Activated CD8-positive, alpha-beta T cell treated with anti-CD3 and anti-CD28 coated beads for 36 hours (primary cell): Measurements from ENCODE around the gene KHDC4. TPM values are rescaled to one million over a fixed set of nuclear protein-coding genes. Genes with fewer than 3 reads are reported as not detected.
A peak's percentile ranks its signal among the peaks of the same experiment; 100 is the strongest.

Source experiments
- ATAC-seq: fragments of 200-7000 bp; cut with Tn5 transposase; one replicate; pipeline ENCODE4 v1.10.0; 2021; ENCODE audit warnings: mild to moderate bottlenecking, moderate library complexity
- CTCF ChIA-PET: fragments of 350-600 bp; sonication (Branson Sonifier 250); formaldehyde crosslinking; loops from one replicate; lab custom pipeline; 2021; ENCODE audit warnings: antibody characterized with exemption; lab: Charles Lee
- POLR2A ChIA-PET: fragments of 350-600 bp; sonication (Branson Sonifier 250); formaldehyde crosslinking; loops from one replicate; lab custom pipeline; 2021; ENCODE audit warnings: antibody characterized with exemption; lab: Charles Lee
- DNase-seq: peaks from one replicate; pipeline ENCODE4 v3.0.0-alpha.2; 2020
- H3K27ac Mint-ChIP-seq: one replicate; pipeline ENCODE4 v1.8.0; 2021; ENCODE audit warnings: mild to moderate bottlenecking, mixed read lengths
- H3K27me3 Mint-ChIP-seq: one replicate; pipeline ENCODE4 v1.8.0; 2021; ENCODE audit warnings: mixed read lengths
- H3K36me3 Mint-ChIP-seq: one replicate; pipeline ENCODE4 v1.8.0; 2021; ENCODE audit warnings: low read depth, mixed read lengths
- H3K4me1 Mint-ChIP-seq: one replicate; pipeline ENCODE4 v1.8.0; 2021; ENCODE audit warnings: low read depth, mixed read lengths
- H3K4me3 Mint-ChIP-seq: one replicate; pipeline ENCODE4 v1.8.0; 2021; ENCODE audit warnings: mild to moderate bottlenecking, moderate library complexity, mixed read lengths
- H3K9me3 Mint-ChIP-seq: one replicate; pipeline ENCODE4 v1.8.0; 2021; ENCODE audit warnings: mixed read lengths
- CTCF ChIP-seq: fragments of 200-600 bp; IDR thresholded peaks from one replicate; pipeline ENCODE4 v1.8.0; 2022; ENCODE audit warnings: antibody characterized with exemption, mild to moderate bottlenecking
- intact Hi-C: fragments of 100-400 bp; cut with micrococcal nuclease; formaldehyde crosslinking; loops from one replicate; pipeline ENCODE4 v1.10.0; 2022
- total RNA-seq, 2 experiments: library from RNA; stranded (reverse); gene quantifications; one replicate each; pipeline ENCODE4 v1.2.3, GENCODE V29; 2021

KHDC4 gene
- total RNA-seq, 2 experiments from 2014 or later = 68.1 to 71.3 TPM

- intact Hi-C loops = no loop called here
- DNase-seq (no peak), ATAC-seq (no peak)
- Mint-ChIP-seq H3K36me3 (peaks cover 79% of the 10 kb centered on the region), H3K27me3 (no peaks in the 10 kb centered on the region), H3K27ac (peak overlapping the region; percentile 88), H3K4me1 (peaks cover 80% of the 10 kb centered on the region), H3K4me3 (no peak overlapping the region), H3K9me3 (no peaks in the 10 kb centered on the region)
- POLR2A ChIA-PET = interaction anchor here (4.2 to 8.2 kb wide), 3 partner anchors 10 to 37 kb away, joined by 24 to 49 read pairs (median 46); partner anchors contain the start of genes ARHGEF2 and KHDC4
- no peak for TF ChIP-seq CTCF
- CTCF ChIA-PET = interaction anchor here (0.9 to 4.5 kb wide), 3 partner anchors 20 to 31 kb away, joined by 3 to 30 read pairs (median 7); no protein-coding TSS in a partner anchor
Measured at GRCh38 chr1:155969377-155969791, 35.2 kb upstream of the KHDC4 start.

GRCh38 chr1:155968670-155969069 is 34.5 kb upstream of the KHDC4 start:
- Mint-ChIP-seq H3K27me3 (no peaks in the 10 kb centered on the region), H3K4me3 (peak overlapping the region; percentile 16), H3K36me3 (peaks cover 77% of the 10 kb centered on the region), H3K4me1 (peaks cover 74% of the 10 kb centered on the region), H3K27ac (peak overlapping the region; percentile 88), H3K9me3 (no peaks in the 10 kb centered on the region)
- no peak for TF ChIP-seq CTCF
- ATAC-seq (no peak), DNase-seq (no peak)
- ChIA-PET CTCF (interaction anchor here (1.8 to 4.5 kb wide), 3 partner anchors 10 to 30 kb away, joined by 8 to 30 read pairs (median 10); partner anchors contain the start of gene ARHGEF2), POLR2A (interaction anchor here (1.2 to 8.2 kb wide), 6 partner anchors 11 to 36 kb away, joined by 3 to 49 read pairs (median 17); partner anchors contain the start of genes ARHGEF2 and KHDC4)
- intact Hi-C loops = no loop called here

GRCh38 chr1:155968051-155968400 is 33.8 kb upstream of the KHDC4 start:
- Mint-ChIP-seq H3K27me3 (no peaks in the 10 kb centered on the region), H3K9me3 (no peaks in the 10 kb centered on the region), H3K27ac (peak overlapping the region; percentile 88), H3K4me1 (peaks cover 67% of the 10 kb centered on the region), H3K4me3 (peak overlapping the region; percentile 16), H3K36me3 (peaks cover 72% of the 10 kb centered on the region)
- ChIA-PET CTCF (interaction anchor here (0.7 to 4.5 kb wide), 8 partner anchors 8 to 36 kb away, joined by 3 to 30 read pairs (median 4); partner anchors contain the start of gene ARHGEF2), POLR2A (interaction anchor here (0.9 to 8.2 kb wide), 7 partner anchors 10 to 53 kb away, joined by 3 to 49 read pairs (median 10); partner anchors contain the start of genes ARHGEF2 and KHDC4)
- ATAC-seq (no peak), DNase-seq (no peak)
- TF ChIP-seq CTCF = no peak
- intact Hi-C loops = no loop called here

- H3K9me3 Mint-ChIP-seq = no peaks in the 10 kb centered on the region
- peaks cover 64% of the 10 kb centered on the region for H3K4me1 Mint-ChIP-seq
- intact Hi-C loops = no loop called here
- ATAC-seq (peak; percentile 25), DNase-seq (peak; percentile 35)
- H3K27me3 Mint-ChIP-seq = no peaks in the 10 kb centered on the region
- TF ChIP-seq CTCF = no peak
- peaks cover 72% of the 10 kb centered on the region for H3K36me3 Mint-ChIP-seq
- H3K4me3 Mint-ChIP-seq = peak overlapping the region; percentile 8
- CTCF ChIA-PET = interaction anchor here (0.6 to 4.5 kb wide), 11 partner anchors 9 to 99 kb away, joined by 3 to 30 read pairs (median 4); partner anchors contain the start of genes ARHGEF2 and KHDC4
- POLR2A ChIA-PET = interaction anchor here (0.9 to 8.2 kb wide), 9 partner anchors 10 to 54 kb away, joined by 3 to 49 read pairs (median 4); partner anchors contain the start of genes ARHGEF2, KHDC4 and RXFP4
- H3K27ac Mint-ChIP-seq = peak overlapping the region; percentile 88
Measured at GRCh38 chr1:155967341-155968050, 33.3 kb upstream of the KHDC4 start.
